Mucosa of gallbladder (tissue), 1 donor: ENCODE measurements around the gene BCAS1. TPM values are rescaled to one million over a fixed set of nuclear protein-coding genes. Genes with fewer than 3 reads are reported as not detected.
A peak's percentile ranks its signal among the peaks of the same experiment; 100 is the strongest.

Experiments used
- DNase-seq: peaks from one replicate; pipeline ENCODE4 v3.0.0-alpha.2; 2020; ENCODE audit warnings: low spot score
- total RNA-seq: library from RNA; stranded (reverse); gene quantifications from one replicate; pipeline ENCODE4 v1.2.1, GENCODE V29; 2021
- donor health status: DM: no; HTN: no; CAD: no.

Gene BCAS1
- total RNA-seq, 1 donor from 2014 or later, result 13.2 TPM

DNA sequence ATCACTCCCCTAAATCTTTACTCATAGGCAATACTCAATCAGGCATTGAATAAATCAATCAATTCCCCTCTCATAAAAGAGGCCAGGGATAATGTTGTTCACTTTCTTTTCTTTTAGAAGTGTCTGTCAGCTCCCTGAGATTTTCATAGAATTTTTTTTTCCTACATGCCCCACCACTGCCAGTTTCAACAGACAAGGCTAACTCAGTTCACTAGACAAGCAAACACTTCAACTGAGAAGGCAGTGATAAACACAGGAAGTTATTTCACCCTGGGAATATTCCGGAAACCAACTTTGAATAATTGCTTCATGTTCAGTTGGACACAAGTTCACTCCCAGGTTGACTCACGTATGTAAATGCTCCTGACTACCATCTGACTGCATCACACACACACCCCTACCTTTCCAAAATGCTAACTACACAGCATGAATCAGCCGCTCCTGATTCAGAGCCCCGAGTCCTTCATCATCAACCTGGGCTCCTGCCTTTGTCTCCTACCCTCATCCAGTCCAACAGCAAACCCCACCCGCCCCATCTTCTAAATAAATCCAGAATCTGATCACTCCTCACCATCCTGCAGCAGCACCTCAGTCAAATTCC is 143.9 kb downstream of the BCAS1 start:
- DNase-seq, result peak; percentile 26

DNA sequence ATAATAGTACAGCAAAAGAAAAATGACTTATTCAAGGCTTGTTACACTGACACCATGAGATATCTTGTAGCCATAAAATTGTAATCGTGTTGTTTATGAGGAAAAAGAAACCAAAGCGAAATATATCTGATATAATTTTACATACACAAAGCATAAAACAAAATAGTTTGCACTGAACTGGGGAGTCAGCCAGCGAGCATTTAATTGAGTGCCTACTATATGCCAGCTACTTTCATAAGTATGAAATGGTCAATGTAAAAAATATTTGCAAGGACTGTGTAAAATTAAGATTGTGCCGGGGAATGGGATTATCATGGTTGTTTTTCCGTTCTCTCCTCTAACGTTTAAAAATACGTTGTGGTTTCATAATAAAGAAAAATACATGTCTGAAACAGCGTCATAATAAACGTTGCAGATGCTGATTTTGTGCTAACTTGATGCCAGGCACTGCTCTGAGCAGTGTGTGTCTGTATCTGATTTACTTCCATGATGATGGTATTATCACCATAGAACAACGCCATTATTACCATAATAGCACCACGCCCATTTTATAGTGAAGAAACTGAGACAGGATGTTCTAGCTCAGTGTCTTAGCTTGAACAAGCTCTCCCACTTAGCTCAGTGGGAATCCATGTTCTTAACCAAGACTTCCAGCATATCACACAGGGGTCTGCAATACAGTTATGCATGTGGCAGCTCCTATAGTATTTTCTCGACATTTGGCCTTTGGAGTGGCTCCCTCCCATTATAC is 144.6 kb downstream of the BCAS1 start:
- no peak for DNase-seq

- no peak for DNase-seq
Measured at GRCh38 chr20:53923566-53924369, 146.6 kb downstream of the BCAS1 start.

DNA sequence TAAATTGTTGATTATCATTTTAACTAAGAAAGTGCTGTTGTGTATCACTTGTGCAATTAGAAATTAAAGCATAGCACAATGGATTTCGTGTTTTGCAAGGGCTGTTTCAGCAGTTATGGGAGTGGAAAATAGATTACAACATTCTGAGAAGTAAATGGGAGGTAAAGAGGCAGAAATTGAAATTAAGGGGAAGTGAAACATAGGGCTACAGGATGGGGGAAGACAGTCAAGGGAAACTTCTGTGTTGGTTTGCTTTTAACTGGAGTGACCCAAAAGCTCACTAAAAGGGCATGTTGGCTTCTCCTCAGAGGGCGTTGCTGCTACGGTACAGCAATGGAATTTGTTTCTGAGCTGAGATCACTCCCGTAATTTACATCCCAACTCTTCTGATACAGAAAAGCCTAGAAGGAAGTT is 147.5 kb downstream of the BCAS1 start:
- no peak for DNase-seq

DNA sequence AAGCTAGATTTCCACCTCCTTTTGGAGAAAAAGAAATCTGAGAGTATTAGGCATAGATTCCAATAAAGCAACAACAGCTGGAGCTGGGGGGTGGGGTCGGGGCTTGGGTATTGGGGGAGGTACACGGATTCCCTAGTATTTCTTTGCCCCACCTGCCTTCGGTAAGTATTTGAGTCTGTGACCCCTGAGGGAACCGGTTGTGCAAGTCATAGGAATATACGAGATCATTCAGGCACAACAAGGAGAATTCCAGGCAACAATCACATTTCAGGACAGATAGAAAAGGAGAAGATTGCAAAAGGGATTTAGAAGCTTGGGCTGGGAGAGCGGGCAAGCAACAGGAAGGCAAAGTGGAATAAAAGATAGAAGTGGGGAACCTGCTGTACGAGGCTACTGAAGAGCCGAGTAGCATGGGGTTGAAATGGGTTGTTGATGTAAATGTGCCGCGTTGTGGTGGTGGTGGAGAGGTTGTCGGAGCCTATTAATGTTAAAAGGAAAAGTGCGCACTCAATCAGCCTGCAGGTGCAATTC is 148.9 kb downstream of the BCAS1 start:
- no peak for DNase-seq

DNA sequence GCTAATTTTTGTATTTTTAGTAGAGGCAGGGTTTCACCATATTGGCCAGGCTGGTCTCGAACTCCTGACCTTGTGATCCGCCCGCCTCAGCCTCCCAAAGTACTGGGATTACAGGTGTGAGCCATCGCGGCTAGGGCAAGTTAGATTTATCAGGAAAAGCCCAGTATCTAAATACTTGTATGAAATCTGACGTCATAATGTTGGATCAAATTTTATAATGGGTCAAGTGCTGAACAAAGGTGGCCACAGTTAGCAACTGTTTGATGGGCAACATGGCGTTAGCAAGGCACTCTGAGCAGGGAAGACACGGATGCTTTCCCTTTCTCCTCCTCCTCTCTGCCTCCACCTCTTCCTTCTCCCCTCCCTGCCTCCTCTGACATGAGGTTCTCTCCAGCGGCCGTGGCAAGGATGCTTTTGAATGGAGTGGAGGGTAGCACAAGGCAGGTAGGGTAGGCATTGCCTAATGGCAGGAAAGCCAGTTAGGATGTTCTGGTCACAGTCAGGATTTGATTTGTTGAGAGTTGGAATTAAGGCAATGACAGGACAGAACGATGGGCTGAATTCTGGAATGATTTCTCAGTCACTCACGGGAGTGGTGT is 149.6 kb downstream of the BCAS1 start:
- no peak for DNase-seq

GRCh38 chr20:53919886-53920285 is 150.5 kb downstream of the BCAS1 start:
- no peak for DNase-seq

GRCh38 chr20:53918949-53919361 is 151.4 kb downstream of the BCAS1 start:
- no peak for DNase-seq

- no peak for DNase-seq
Measured at GRCh38 chr20:53918020-53918311, 152.4 kb downstream of the BCAS1 start.

- peak; percentile 72 for DNase-seq
Measured at GRCh38 chr20:53917145-53918019, 153.0 kb downstream of the BCAS1 start.

GRCh38 chr20:53916173-53916512 is 154.3 kb downstream of the BCAS1 start:
- DNase-seq, result no peak

GRCh38 chr20:53915446-53916172 is 154.8 kb downstream of the BCAS1 start:
- peak; percentile 97 for DNase-seq

- no peak for DNase-seq
Measured at GRCh38 chr20:53914781-53915445, 155.5 kb downstream of the BCAS1 start.

DNA sequence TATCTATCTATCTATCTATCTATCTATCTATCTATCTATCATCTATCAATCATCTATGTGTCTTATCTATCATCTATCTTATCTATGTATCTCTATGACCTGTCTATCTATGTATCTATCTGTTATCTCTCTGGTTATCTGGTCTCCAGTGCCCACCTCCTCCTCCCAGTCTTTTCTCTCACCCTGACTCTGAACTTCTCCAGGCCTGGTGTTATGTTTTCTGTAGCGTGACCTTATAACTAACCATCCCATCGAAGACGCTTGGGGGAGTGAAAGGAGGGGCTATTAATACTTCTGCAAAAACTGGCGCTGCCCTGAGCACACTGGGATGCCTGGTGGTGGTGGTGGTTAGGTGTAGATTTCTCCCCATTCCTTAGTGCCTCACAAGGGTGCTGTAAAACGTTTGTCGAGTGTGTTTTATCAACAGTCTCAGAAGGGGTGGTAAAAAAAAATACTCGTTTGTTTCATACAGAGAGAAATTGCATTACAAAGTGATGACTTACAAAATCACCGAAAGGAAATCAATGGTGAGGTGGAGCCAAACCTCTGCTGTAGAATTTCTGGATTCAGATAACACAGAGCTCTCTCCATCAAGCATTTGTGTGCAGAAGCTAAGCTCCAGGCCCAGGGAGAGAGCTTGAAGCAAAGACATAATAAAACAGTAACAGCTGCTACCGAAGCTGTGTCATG is 156.2 kb downstream of the BCAS1 start:
- peak; percentile 34 for DNase-seq

DNA sequence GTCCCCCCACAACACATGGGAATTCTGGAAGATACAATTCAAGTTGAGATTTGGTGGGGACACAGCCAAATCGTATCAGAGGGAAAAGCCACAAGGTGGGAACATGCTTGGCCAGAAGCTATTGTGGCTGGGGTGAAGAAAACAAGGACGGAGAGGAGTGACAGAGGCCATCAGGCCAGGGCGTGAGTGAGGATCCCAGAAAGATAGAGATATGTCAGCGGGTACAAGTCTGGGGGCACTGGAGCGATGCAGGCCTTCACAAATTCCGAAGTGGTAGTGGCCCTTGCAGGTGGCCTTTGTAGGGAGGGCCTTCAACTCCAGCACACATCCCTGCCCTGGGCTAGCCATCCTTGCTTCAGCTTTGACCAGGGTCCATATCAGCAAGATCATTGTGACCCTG is 159.1 kb downstream of the BCAS1 start:
- no peak for DNase-seq

DNA sequence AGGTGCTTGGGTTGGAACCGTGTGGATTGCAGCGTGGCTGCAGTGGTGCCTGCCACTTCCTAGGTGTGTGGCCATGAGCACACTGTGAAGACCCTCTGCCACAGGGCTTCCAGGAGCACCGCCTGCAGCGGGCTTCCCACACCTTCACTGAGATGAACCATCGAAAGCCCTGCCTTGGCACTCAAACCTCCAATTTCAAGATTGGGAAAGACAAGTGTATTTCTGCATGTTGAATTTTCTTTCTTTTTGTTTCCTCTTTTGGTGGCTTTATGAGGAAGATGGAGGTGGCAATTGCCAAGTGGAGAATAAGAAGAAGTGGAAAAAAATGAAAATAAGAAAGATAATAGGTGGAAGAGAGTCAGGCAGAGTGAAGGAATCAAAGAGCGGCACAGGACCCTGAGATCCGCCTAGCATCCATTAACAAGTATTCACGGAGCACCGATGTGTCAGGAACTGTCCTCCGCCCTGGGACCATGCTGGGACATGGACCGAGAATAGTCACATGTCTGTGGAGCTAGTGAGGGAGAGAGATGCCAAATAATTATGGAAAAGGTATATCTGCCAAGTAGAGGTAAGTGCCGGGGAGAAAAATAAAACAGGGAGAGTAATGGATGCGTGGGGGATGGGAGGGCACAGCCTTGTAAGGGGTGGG is 159.9 kb downstream of the BCAS1 start:
- DNase-seq, result no peak

- DNase-seq, result no peak
Measured at GRCh38 chr20:53907968-53908751, 162.2 kb downstream of the BCAS1 start.

DNA sequence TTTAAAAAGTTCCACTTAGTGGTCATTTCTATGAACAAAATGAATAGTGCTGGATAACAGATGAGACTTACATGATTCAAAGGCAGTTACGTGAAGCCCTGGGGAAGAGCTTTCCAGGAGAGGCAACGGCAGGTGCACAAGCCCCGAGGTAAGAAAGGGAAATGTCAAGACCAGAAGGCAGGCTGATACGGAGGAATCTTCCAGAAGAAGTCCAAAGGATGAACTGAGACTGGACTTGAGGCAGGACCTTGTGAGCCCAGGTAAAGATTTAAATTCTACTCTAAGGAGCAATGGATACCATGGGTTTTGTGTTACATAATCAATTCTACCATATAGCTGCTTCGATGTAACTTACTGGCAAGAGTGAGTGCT is 164.6 kb downstream of the BCAS1 start:
- DNase-seq, result no peak
